Activated CD4-positive, alpha-beta T cell treated with anti-CD3 and anti-CD28 coated beads, Interleukin-10, Interleukin-2, amounts not matched to agents 100 ng/mL and 50 ng/mL, durations not matched to agents 16 hours and 8 hours (primary cell): ENCODE results near the gene CCL7.

ENCODE experiments used
- DNase-seq: peaks from one replicate; pipeline ENCODE4 v3.0.0-alpha.2; 2020

CCL7 gene

DNA sequence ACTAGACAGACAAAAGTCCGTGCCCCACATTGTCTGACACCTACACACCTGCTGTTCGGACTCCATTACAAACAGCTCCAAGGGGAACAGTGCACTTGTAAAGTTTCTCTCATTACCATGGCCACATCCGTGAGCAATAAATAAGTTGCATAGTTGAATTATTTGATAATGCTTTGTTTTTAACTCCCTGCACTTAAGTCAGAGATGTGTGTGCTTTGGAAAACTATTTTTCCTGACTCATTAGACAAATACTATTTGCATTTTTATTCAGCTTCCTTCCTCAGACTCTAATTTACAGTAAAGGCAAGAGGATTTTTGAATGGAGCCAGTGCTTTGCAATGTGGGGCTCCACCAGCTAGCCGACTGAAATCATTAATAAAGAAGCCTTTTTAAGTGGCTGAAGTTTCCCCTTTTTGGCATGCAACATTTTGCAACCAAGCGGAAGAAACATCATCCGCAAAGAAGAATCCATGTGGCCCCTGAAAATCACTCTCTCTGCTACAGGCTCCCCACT lies 21.5 kb upstream of the CCL7 start:
- DNase-seq = no peak

DNA sequence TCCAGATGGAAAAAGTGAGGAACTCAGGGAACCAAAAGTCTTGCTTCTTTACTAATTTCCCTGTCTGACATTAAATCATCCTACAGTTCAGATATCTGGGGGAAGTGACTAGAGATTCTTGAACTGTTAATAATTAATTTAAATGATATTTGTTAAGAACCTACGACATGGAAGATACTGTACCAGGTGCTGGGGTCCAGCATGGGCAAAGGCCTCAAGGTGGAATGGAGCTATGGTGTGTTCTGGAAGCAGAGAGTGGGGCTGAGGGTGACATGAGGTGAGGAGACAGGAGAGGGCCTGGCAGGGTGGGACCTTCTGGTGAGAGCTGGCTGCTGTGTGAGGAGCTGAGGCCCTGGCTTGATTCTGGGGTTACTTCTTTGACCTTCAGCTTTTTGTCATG lies 21.0 kb upstream of the CCL7 start:
- no peak for DNase-seq

DNA sequence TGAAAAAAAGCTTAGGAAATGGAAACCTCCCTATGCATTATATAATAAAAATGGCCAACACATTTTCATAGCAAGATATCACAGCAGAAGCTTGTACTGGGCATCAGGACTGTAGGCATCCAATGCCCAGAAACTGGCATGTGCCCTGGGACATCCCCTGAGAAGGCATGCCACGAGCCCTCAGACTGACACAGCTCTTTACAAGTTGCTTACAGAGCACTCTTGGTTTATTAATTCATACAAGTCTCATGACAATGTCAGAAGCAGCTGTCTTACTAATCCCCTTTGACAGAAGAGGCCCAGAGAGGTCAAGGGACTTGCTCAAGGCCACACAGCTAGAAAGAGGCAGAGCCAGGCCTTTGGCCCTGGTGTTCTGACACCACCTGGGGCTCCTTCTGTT lies 20.5 kb upstream of the CCL7 start:
- no peak for DNase-seq

DNA sequence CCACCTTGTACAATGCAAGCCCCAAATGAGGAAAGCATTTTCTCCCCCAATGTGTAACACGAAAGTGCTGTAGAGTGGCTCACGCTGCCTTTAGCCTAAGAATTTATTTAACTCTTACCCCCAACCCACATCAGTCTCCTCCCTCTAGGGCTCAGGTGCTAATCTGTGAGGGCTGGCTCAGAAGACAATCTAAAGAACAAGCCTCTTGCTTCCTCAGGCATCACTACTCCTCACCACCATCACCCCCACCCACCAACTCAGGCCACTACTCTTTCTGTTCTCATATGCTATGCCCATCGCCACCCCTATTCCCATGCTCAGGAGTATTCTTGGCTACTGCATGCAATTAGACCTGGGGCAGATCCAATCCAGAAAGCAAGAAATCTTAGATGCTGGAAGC lies 18.8 kb upstream of the CCL7 start:
- no peak for DNase-seq

DNA sequence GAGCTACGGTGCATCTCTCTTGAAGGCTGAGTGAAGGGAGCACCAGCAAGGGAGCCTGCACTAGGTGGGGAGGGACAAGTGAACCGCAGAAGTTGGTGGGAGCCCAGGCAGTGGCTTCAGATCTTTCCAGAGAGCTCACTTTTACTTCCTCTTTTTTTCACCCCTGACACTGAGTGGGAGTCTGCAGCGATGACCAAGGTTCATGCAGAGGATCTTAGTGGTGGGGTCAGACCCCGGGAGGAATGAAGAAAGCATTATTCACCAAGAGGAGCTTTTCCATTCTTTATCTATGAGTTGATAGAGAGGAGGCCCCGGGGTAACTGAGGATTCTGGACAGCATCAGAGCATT lies 18.0 kb upstream of the CCL7 start:
- DNase-seq = no peak

DNA sequence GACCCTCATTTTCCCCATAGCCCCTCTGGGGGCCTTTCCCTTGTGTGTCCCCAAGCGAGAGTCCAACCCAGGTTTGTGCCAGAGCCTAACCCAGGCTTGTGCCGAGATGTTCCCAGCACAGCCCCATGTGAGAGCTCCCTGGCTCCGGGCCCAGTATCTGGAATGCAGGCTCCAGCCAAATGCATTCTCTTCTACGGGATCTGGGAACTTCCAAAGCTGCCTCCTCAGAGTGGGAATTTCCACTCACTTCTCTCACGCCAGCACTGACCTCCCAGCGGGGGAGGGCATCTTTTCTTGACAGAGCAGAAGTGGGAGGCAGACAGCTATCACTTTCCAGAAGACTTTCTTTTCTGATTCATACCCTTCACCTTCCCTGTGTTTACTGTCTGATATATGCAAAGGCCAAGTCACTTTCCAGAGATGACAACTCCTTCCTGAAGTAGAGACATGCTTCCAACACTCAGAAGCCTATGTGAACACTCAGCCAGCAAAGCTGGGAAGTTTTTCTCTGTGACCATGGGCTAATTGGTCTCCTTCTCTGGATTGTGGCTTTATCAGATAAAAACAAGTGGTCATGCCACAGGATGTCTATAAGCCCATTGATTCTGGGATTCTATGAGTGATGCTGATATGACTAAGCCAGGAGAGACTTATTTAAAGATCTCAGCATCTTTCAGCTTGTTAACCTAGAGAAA lies 17.4 kb upstream of the CCL7 start:
- no peak for DNase-seq

DNA sequence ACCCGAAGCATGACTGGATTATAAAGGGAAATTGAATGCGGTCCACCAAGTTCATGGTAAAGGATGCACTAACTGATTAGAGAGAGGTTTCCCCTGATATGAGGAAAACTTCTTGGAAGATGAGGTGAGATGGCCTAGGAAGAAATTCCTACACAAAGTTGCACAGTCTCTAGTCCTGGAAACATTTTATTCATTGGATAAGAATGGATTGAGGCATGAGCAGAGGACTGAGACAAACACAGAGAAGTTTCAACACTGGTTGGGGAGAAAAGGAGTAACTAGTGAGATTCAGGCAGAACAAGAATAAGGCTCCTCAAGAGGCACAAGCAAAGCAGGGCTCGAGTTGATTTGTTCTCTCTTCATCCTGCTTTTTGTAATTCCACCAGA lies 16.9 kb upstream of the CCL7 start:
- DNase-seq = no peak

DNA sequence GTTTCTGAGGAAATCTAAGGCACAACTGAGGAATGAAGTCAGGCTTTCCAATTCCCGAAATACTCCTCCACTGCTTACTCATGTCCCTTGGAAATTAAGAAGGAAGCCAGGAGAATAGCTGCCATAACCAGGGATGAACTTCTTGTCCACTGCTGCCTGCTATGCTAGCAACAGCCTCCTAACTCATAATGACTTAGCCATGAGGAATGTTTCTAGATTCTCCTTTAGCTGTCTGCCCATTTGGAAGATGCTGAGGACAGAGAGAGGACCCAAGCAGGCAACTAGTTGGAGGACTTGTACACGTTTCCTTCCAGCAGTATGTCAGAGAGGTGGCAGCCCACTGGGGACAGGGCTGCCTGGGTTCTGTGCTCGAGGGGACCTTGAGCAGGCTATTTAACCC lies 15.9 kb upstream of the CCL7 start:
- DNase-seq = no peak

DNA sequence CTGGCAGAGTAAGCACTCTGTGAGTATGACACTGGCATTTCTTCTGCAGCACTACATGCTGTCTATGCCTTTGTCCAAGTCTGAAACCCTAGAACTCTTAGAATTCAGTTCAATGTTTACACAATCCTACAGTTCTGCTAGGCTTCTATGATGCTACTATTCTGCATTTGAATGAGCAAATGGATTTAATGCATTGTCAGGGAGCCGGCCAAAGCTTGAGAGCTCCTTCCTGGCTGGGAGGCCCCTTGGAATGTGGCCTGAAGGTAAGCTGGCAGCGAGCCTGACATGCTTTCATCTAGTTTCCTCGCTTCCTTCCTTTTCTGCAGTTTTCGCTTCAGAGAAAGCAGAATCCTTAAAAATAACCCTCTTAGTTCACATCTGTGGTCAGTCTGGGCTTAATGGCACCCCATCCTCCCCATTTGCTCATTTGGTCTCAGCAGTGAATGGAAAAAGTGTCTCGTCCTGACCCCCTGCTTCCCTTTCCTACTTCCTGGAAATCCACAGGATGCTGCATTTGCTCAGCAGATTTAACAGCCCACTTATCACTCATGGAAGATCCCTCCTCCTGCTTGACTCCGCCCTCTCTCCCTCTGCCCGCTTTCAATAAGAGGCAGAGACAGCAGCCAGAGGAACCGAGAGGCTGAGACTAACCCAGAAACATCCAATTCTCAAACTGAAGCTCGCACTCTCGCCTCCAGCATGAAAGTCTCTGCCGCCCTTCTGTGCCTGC lies 15.2 kb upstream of the CCL7 start, which contains the start of gene CCL2:
CCL2 (plus strand) TSS at position 635 of the 730 bp plus-strand sequence; CDS start at position 700, 65 bp downstream.
- DNase-seq = no peak

DNA sequence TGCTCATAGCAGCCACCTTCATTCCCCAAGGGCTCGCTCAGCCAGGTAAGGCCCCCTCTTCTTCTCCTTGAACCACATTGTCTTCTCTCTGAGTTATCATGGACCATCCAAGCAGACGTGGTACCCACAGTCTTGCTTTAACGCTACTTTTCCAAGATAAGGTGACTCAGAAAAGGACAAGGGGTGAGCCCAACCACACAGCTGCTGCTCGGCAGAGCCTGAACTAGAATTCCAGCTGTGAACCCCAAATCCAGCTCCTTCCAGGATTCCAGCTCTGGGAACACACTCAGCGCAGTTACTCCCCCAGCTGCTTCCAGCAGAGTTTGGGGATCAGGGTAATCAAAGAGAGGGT lies 14.7 kb upstream of the CCL7 start:
- no peak for DNase-seq

DNA sequence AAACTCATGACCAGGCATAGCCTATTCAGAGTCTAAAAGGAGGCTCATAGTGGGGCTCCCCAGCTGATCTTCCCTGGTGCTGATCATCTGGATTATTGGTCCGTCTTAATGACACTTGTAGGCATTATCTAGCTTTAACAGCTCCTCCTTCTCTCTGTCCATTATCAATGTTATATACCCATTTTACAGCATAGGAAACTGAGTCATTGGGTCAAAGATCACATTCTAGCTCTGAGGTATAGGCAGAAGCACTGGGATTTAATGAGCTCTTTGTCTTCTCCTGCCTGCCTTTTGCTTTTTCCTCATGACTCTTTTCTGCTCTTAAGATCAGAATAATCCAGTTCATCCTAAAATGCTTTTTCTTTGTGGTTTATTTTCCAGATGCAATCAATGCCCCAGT lies 14.2 kb upstream of the CCL7 start:
- DNase-seq = no peak

DNA sequence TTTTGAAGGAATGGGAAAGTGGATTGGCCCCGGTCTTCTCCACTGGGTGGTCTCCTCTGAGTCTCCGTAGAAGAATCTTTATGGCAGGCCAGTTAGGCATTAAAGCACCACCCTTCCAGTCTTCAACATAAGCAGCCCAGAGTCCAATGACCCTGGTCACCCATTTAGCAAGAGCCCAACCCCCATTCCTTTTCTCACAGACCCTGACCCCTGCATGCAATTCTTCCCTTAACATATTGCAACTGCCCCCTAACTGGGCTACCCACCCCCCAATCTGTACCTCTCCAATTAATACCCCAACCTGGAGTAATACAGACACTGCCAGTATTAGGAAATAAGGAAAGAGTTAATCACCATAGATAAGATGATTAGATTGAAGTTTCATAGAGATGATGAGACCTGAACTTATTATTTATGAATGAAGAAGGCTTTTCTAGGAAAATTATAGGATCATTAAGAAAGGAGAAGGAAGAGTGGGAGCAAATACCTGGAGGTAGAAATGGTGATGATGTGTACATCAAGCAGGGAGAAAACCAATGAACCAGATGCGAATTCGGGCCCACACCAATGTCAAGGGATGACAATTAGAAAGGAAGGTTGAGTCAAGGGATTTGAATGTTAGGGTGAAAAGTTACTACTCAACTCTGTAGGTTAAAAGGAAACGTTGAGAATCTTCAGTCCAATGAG lies 12.6 kb upstream of the CCL7 start:
- DNase-seq = no peak

DNA sequence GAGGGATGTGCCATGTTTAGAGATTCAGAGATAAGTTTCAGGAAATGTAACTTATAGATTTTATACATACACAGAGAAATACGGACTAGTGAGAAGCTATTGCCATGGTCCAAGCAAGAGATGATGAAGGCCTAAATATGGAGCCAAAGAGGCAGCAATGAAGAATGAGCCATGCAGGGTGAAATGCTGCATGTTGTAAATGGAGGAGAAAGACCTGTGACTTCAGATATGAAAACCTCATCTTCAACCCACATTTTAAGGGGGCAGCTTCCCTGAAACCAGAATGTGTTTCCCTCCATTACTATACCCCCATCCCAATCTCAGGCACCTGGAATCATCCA lies 12.1 kb upstream of the CCL7 start:
- no peak for DNase-seq

DNA sequence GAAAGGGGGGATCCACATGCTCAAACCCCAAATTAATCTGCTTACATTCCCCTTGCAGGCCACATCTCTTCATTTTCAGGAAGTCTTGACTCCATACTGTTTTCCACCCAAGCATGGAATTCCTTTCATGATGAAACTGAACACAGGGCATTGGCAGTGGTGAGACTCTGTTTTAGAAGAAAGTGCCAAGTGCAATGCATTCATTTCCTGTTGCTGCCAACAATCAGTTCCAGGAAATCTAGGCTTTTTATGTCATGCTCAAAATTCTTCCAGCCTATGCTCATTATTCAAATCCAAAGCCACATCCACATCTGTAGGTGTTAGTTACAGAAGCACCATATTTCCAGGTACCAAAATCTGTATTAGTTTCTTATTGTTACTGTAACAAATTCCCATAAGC lies 10.9 kb upstream of the CCL7 start:
- no peak for DNase-seq

DNA sequence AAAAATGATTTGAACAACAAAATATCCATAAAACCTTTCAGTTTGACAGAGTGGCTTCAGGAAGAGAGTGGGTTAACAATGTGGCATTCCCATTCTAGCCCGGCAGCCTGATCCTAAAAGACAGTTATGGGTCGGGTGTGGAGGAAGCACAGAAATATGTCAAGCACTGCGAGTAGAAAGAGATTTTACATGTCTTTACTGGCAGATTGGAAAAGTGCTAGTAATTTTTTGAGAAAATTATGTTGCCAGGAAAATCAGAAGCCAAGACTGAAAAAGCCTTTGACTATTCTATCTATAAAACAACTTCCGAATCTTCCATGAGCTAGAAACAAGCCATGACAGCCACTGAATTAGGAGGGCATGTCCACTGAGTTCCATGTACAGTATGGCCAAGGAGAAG lies 9.2 kb upstream of the CCL7 start:
- no peak for DNase-seq

DNA sequence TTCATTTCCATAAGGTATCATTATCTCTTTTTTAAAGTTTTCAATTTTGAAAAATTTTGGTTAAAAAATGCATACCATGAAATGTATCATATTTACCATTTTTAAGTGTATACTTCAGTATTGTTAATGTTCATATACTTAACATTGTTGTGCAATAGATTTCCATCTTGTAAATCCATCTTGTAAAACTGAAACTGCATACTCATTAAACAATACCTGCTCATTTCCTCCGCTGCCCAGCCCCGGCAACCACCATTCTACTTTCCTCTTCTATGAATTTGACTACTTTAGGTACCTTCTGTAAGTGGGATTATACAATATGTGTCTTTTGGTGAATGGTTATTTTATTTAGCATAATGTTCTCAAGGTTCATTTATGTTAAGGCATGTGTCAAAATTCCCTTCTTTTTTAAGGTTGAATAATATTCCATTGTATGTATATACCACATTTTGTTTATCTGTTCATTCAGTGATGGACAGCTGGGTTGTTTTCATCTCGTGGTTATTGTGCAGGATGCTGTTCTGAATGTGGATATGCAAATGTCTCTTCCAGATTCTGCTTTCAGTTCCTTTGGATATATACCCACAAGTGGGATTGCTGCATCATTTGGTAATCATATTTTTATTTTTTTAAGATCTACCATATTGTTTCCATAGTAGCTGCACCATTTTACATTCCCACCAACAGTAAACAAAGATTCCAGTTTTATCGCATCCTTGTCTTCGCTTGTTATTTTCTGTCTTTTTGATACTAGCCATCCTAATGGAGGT lies 8.3 kb upstream of the CCL7 start:
- DNase-seq = peak; percentile 73

DNA sequence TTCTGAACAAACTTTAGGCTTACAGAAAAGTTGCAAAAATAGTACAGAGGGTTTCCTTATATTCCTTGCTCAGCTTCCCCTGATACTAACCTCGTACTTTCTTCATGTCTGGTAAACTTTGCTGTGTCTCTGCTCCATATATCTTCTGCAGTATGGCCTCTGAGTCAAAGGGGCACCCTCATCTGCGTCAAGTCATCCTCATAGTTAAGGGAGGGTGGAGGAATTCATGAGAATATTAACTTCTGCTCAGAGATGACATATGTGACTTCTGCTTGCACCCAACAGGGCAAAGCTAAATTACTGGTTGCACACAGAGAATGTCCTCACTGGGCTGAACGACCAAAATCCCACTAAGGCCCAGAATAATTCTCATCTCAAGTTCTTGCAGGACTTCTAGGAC lies 4.3 kb upstream of the CCL7 start:
- DNase-seq = no peak

DNA sequence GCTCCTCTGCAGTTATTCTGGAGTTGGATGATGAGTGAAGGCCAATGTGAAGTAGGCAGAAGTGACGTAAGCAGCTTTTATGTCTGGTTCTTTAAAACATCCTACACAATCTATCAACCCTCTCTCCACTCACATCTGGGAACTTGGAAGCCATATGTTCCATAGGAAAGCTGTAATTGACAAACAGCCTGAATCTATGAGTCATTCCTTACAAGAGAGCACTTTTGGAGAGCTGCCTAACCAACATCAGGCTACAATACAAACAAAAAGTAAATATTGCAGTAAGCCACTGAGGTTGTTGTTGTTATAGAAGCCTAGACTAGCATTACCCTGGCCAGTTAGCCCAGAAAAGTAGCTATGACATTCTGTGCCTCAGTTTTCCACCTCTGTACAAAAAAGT lies 5.9 kb downstream of the CCL7 start:
- DNase-seq = no peak

DNA sequence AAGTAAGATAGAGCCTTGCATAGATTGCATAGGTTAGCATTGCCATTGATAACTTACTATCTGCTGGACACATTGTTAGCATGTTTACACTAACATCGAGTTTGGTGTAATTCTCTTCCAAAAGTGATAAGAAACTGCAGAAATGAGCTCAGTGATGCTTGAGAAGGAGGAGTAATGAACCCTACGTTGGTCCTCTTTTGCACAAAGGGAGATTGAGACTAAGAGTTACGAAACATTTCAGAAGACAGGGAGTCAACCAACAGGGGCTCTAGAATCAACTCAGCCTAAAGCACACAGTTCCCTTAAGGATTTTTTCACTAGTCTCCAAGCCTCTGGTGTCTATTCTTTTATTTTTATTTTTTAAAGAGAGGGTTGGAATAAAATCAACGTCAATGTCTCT lies 6.8 kb downstream of the CCL7 start:
- no peak for DNase-seq

DNA sequence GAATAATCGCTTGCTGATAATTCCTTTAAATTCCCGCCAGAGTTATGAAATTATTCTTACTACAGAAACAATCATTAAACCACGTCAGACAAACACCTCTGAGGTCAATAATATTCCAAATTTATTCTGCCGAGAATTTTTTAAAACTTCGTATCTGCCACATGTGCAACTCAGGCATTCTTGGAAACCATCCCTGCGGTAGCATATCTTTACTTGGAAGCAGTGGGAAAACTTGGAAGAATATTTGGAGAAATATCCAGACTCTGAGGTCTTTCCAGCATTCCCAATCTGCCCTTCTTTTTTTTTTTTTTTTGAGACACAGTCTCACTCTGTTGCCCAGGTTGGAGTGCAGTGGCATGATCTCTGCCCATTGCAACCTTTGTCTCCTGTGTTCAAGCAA lies 13.6 kb downstream of the CCL7 start:
- no peak for DNase-seq

DNA sequence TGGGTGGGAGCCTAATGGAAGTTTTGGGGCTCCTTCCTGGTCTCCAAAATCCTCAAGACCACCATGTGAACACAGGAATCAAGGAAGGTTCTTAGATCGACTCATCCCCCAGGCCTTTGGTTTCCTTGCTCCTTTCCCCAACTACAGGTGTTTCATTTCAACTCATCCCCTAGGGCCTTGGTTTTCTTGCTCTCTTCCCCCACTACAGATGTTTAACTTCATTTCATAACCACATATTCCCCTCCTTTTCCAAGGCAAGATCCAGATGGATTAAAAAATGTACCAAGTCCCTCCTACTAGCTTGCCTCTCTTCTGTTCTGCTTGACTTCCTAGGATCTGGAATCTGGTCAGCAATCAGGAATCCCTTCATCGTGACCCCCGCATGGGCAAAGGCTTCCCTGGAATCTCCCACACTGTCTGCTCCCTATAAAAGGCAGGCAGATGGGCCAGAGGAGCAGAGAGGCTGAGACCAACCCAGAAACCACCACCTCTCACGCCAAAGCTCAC lies 15.3 kb downstream of the CCL7 start, which contains the start of gene CCL11:
CCL11 (plus strand) TSS at position 457 of the 507 bp plus-strand sequence. CDS start 67 bp downstream, outside the sequence.
- DNase-seq = no peak

DNA sequence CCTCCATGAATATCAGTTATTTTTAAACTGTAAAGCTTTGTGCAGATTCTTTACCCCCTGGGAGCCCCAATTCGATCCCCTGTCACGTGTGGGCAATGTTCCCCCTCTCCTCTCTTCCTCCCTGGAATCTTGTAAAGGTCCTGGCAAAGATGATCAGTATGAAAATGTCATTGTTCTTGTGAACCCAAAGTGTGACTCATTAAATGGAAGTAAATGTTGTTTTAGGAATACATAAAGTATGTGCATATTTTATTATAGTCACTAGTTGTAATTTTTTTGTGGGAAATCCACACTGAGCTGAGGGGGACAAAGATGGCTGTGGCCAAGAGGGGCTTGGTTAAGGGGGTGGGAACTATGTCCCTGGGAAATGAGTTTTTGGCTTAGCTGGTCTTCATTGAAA lies 17.9 kb downstream of the CCL7 start:
- DNase-seq = no peak

DNA sequence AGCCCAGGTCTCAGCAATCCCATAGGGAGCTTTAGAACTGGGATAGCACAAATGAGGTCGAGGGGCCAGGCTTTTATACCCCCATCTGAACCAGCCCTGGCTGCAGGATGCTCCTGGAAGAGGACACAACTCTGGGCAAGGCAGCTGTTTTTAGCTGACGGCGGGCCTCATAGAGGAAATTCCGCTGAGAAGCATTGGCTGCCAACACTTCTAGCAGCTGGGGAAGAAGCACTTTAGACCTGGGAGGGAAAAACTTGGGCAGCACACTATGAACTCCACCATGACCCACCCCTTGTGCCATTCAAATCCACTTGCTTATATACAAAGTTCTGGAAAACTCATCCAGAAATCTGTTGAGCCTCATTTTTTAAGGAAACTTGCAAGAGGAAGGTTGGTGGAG lies 20.6 kb downstream of the CCL7 start:
- no peak for DNase-seq
